ENCODE results near the gene PPARA.

DNA sequence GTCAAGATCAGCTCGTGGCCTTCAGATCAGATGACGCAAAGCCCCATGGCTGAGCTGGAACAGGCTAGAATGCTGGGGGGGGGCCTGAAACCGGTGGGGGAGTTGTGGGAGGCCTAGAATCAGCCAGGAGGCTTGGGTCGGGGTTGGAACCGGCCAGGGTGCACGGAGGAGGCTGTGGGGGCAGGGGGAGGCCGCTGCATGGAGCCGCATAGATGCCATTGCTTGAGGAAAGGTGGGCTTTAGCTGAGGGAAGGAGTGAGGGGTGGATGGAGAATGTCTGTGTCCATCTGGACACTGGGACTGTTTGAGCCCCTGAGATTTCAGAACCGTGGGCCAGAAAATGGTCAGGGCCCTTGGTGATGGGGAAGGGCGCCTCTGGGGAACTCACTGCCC is 74.6 kb downstream of the PPARA start:
- TF ChIP-seq CTCF (IDR thresholded peaks at IDR 0.05) (no peak), POLR2AphosphoS5 (IDR thresholded peaks at IDR 0.05; ENCODE audit: low read depth, low read length) (no peak), TCF7L2 (IDR thresholded peaks at IDR 0.05; ENCODE audit: low read depth, low read length) (no peak)
- TF ChIP-seq, protein P1, sequence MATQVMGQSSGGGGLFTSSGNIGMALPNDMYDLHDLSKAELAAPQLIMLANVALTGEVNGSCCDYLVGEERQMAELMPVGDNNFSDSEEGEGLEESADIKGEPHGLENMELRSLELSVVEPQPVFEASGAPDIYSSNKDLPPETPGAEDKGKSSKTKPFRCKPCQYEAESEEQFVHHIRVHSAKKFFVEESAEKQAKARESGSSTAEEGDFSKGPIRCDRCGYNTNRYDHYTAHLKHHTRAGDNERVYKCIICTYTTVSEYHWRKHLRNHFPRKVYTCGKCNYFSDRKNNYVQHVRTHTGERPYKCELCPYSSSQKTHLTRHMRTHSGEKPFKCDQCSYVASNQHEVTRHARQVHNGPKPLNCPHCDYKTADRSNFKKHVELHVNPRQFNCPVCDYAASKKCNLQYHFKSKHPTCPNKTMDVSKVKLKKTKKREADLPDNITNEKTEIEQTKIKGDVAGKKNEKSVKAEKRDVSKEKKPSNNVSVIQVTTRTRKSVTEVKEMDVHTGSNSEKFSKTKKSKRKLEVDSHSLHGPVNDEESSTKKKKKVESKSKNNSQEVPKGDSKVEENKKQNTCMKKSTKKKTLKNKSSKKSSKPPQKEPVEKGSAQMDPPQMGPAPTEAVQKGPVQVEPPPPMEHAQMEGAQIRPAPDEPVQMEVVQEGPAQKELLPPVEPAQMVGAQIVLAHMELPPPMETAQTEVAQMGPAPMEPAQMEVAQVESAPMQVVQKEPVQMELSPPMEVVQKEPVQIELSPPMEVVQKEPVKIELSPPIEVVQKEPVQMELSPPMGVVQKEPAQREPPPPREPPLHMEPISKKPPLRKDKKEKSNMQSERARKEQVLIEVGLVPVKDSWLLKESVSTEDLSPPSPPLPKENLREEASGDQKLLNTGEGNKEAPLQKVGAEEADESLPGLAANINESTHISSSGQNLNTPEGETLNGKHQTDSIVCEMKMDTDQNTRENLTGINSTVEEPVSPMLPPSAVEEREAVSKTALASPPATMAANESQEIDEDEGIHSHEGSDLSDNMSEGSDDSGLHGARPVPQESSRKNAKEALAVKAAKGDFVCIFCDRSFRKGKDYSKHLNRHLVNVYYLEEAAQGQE (IDR thresholded peaks at IDR 0.05; ENCODE audit: insufficient read depth in 1 of 2, low read depth in 2 of 2, low read length in 1 of 2) = no peak

All from Panc1 (cell line).